ENCODE measurements around the gene ERVW-1. TPM values are rescaled to one million over a fixed set of nuclear protein-coding genes. Genes with fewer than 3 reads are reported as not detected.
"Not testable (repeated sequence)": the region's sequence is repeated elsewhere in the genome, so short reads cannot be mapped to it uniquely, and the experiment has no call there.

The ERVW-1 gene
- total RNA-seq, 1 donor from 2014 or later, result not detected

GRCh38 chr7:92485974-92486373 is 8.2 kb upstream of the ERVW-1 start:
- Mint-ChIP-seq H3K4me3 (no peak overlapping the region), H3K9me3 (no peaks in the 10 kb centered on the region), H3K36me3 (ENCODE audit: low read depth) (peaks cover 17% of the 10 kb centered on the region), H3K27ac (no peak overlapping the region), H3K27me3 (ENCODE audit: insufficient read depth) (no peaks in the 10 kb centered on the region), H3K4me1 (ENCODE audit: low read depth) (no peaks in the 10 kb centered on the region)
- intact Hi-C loops (cut with micrococcal nuclease), result no loop called here
- DNase-seq (ENCODE audit: low spot score), result no peak

DNA sequence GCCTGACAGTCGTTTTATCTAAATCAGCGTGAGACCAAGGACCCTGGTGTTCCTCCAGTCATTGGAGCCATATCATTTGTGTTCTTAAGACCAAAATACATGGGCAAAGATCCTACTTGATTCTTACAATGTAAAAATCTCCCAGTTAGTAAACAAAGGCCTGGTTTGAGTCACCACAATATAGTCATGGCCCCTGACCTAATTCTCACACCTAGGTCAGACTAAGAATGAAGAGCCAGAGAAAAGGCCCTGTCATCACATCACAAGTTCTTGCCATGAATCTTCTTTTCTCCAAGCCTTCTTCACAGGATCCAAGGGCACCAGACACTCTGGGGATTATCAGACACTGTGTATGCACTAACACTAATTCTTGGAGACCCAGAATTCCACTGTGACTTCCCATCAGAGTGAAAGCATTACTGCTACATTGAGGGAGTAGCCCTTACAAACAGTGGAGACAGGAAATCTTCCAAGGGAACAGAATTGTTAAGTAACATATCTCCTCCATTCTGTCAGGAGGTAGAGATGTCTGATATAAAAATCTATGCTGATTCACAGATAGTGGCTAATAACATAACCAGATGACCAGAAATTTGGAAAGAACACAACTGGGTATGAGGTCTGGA is 7.6 kb upstream of the ERVW-1 start:
- intact Hi-C loops (cut with micrococcal nuclease), result no loop called here
- no peaks in the 10 kb centered on the region for H3K4me1 Mint-ChIP-seq (ENCODE audit: low read depth)
- no peaks in the 10 kb centered on the region for H3K27me3 Mint-ChIP-seq (ENCODE audit: insufficient read depth)
- no peak for DNase-seq (ENCODE audit: low spot score)
- no peak overlapping the region for H3K27ac Mint-ChIP-seq
- peaks cover 14% of the 10 kb centered on the region for H3K36me3 Mint-ChIP-seq (ENCODE audit: low read depth)
- H3K9me3 Mint-ChIP-seq, result no peaks in the 10 kb centered on the region
- H3K4me3 Mint-ChIP-seq, result no peak overlapping the region

DNA sequence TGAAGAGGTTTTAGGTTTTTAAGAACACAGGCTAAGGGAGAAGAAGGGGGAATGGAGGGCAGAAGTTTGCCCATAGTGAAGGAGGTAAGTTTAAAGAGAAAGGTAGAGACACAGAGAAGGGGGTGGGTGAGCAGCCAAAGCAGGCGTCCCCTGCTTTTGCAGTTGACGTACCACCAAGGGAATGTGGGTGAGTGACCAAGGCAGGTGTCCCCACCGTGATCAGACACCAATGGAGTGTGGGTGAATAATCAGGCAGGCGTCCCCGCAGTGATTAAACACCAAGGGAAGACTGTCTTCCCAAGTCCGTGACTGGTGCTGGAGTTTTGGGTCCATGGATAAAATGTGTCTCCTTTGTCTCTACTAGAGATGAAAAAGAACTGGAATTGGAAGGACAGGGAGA is 6.5 kb upstream of the ERVW-1 start:
- H3K27ac Mint-ChIP-seq; H3K36me3 Mint-ChIP-seq (ENCODE audit: low read depth); intact Hi-C loops (cut with micrococcal nuclease): not testable (repeated sequence)

GRCh38 chr7:92483624-92484023 is 5.9 kb upstream of the ERVW-1 start:
- intact Hi-C loops (cut with micrococcal nuclease), result not testable (repeated sequence)

More for the DNA sequence above, 6.5 kb upstream of the ERVW-1 start:
- DNase-seq (ENCODE audit: low spot score); H3K27me3 Mint-ChIP-seq (ENCODE audit: insufficient read depth); H3K4me1 Mint-ChIP-seq (ENCODE audit: low read depth); H3K4me3 Mint-ChIP-seq; H3K9me3 Mint-ChIP-seq: not testable (repeated sequence)

DNA sequence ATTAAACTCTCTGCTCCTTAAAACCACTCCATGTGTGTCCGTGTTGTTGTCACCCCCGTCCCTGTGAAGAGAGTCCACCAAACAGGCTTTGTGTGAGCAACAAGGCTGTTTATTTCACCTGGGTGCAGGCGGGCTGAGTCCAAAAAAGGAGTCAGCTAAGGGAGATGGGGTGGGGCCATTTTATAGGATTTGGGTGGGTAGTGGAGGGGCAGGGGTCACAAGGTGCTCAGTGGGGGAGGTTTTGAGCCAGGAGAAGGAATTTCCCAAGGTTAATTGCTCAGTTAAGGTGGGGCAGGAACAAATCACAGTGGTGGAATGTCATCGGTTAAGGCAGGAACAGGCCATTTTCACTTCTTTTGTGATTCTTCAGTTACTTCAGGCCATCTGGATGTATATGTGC is 1.4 kb upstream of the ERVW-1 start:
- H3K4me3 Mint-ChIP-seq; H3K27me3 Mint-ChIP-seq (ENCODE audit: insufficient read depth); H3K9me3 Mint-ChIP-seq; DNase-seq (ENCODE audit: low spot score); H3K27ac Mint-ChIP-seq; intact Hi-C loops (cut with micrococcal nuclease); H3K36me3 Mint-ChIP-seq (ENCODE audit: low read depth); H3K4me1 Mint-ChIP-seq (ENCODE audit: low read depth): not testable (repeated sequence)

More at GRCh38 chr7:92483624-92484023, 5.9 kb upstream of the ERVW-1 start:
- not testable (repeated sequence) for H3K27me3 Mint-ChIP-seq (ENCODE audit: insufficient read depth); H3K4me1 Mint-ChIP-seq (ENCODE audit: low read depth); H3K9me3 Mint-ChIP-seq; DNase-seq (ENCODE audit: low spot score); H3K36me3 Mint-ChIP-seq (ENCODE audit: low read depth); H3K27ac Mint-ChIP-seq; H3K4me3 Mint-ChIP-seq

DNA sequence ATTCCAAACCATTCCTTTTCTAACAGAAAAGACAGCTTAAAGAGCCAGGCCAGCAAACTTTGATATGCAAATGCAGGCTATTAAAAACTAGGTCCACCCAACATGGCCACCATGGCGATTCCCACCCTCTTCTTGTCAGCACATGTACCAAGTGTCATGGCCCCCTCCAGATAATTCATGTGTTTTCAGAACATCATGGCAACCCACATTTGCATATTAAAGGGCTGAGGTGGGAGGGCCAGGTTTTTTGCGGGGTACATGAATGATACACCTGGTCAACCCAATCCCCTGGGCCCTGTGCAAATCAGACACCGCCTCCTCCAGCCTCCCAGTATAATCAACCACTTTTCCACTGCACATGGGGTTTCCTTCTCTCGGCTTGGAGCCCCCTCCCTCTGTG is 965 bp upstream of the ERVW-1 start:
- intact Hi-C loops (cut with micrococcal nuclease), result no loop called here
- H3K27me3 Mint-ChIP-seq (ENCODE audit: insufficient read depth), result no peaks in the 10 kb centered on the region
- DNase-seq (ENCODE audit: low spot score), result no peak
- no peak overlapping the region for H3K27ac Mint-ChIP-seq
- H3K36me3 Mint-ChIP-seq (ENCODE audit: low read depth), result no peaks in the 10 kb centered on the region
- no peaks in the 10 kb centered on the region for H3K9me3 Mint-ChIP-seq
- no peaks in the 10 kb centered on the region for H3K4me1 Mint-ChIP-seq (ENCODE audit: low read depth)
- H3K4me3 Mint-ChIP-seq, result no peak overlapping the region

DNA sequence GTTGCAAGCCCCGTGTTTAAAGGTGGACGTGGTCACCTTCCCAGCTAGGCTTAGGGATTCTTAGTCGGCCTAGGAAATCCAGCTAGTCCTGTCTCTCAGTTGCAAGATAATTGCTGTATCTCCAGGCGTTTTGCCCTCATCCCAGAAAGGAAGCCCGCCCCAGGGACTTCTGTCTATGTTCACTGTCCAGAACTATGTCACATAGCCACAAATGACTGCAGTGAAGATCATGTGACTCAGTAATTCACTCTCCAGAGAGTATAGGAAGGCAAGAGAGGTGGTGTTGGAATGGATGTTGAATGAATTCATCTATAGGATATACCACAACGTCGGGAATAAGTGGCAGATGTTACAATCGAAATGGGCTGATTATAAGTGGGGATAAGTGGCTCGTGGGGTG is 349 bp upstream of the ERVW-1 start:
- H3K4me3 Mint-ChIP-seq, result no peak overlapping the region
- H3K4me1 Mint-ChIP-seq (ENCODE audit: low read depth), result no peaks in the 10 kb centered on the region
- DNase-seq (ENCODE audit: low spot score), result no peak
- H3K27ac Mint-ChIP-seq, result no peak overlapping the region
- H3K27me3 Mint-ChIP-seq (ENCODE audit: insufficient read depth), result no peaks in the 10 kb centered on the region
- intact Hi-C loops (cut with micrococcal nuclease), result no loop called here
- no peaks in the 10 kb centered on the region for H3K36me3 Mint-ChIP-seq (ENCODE audit: low read depth)
- H3K9me3 Mint-ChIP-seq, result no peaks in the 10 kb centered on the region

DNA sequence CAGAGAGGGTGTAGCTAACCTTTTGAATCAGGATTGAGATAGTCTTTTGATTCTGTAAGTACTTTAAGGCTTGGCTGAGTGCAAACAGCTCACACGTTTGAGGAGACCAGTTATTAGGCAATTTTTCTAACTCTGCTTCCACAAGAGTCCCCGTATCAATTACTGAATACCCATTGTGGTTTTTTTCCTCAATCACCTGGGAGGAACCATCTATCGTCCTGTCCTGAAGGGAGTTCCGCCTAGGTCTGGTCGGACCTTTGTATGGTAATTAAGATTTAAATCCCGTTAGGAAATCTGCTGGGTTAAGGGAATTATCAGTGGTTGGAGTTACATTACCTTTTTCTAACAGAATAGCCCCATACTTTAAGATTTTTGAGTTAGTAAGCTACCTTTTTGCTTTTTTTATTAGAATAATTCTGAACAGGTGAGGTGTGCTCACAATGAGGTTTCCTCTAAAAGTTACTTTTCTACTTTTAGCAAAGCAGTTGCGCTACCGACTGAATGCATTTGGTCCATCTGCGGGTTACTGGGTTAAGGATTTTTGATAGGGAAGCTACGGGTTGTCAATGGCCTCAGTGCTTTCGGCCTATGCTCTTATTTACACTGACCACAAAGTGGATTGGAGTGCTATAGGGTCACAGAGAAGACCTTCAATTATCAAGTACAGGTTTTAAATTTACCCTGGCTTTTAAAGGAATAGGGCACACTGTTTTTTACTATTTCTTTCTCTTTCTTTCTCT is 1.7 kb downstream of the ERVW-1 start:
- intact Hi-C loops (cut with micrococcal nuclease); DNase-seq (ENCODE audit: low spot score); H3K4me3 Mint-ChIP-seq; H3K27ac Mint-ChIP-seq; H3K27me3 Mint-ChIP-seq (ENCODE audit: insufficient read depth); H3K9me3 Mint-ChIP-seq; H3K4me1 Mint-ChIP-seq (ENCODE audit: low read depth); H3K36me3 Mint-ChIP-seq (ENCODE audit: low read depth): not testable (repeated sequence)

GRCh38 chr7:92475261-92475770 is 2.4 kb downstream of the ERVW-1 start:
- H3K4me1 Mint-ChIP-seq (ENCODE audit: low read depth); H3K4me3 Mint-ChIP-seq; DNase-seq (ENCODE audit: low spot score); H3K9me3 Mint-ChIP-seq; H3K27me3 Mint-ChIP-seq (ENCODE audit: insufficient read depth); H3K36me3 Mint-ChIP-seq (ENCODE audit: low read depth); intact Hi-C loops (cut with micrococcal nuclease); H3K27ac Mint-ChIP-seq: not testable (repeated sequence)

DNA sequence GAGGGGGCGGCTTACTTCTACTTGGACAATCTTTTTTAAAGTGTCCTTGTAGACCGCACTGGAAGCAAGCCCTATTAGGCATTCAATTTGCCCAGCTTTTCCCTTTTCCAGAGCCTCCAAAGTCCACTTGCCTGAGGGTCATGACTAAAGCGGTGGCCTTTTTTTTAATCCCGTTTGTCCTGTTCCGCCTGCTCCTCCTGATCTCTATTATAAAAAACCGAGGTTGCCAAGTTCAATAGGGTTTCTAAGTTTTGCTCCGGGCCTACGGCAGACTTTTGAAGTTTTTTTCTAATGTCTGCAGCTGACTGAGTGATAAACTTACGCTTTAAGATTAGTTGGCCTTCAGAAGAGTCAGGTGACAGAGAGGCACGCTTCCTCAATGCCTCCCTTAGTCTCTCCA is 3.8 kb downstream of the ERVW-1 start:
- H3K4me1 Mint-ChIP-seq (ENCODE audit: low read depth); intact Hi-C loops (cut with micrococcal nuclease); H3K27me3 Mint-ChIP-seq (ENCODE audit: insufficient read depth); DNase-seq (ENCODE audit: low spot score); H3K27ac Mint-ChIP-seq; H3K36me3 Mint-ChIP-seq (ENCODE audit: low read depth); H3K9me3 Mint-ChIP-seq; H3K4me3 Mint-ChIP-seq: not testable (repeated sequence)

DNA sequence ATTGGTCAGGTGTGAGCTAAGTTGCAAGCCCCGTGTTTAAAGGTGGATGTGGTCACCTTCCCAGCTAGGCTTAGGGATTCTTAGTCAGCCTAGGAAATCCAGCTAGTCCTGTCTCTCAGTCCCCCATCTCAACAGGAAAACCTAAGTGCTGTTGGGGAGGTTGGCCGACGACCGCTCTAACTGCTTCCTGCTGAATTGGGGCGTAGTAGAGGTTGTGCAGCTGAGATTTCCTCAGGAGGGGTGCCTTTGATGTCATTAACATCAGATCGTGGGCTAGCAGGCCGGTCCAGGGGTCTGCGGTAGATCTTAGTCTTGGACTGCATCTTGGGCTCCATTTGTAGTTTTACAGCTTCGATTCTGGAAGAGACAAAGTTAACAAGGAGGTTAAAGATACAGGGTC is 9.2 kb downstream of the ERVW-1 start:
- peaks cover 19% of the 10 kb centered on the region for H3K9me3 Mint-ChIP-seq
- H3K4me3 Mint-ChIP-seq; H3K27ac Mint-ChIP-seq; DNase-seq (ENCODE audit: low spot score); H3K27me3 Mint-ChIP-seq (ENCODE audit: insufficient read depth); H3K4me1 Mint-ChIP-seq (ENCODE audit: low read depth); H3K36me3 Mint-ChIP-seq (ENCODE audit: low read depth); intact Hi-C loops (cut with micrococcal nuclease): not testable (repeated sequence)

DNA sequence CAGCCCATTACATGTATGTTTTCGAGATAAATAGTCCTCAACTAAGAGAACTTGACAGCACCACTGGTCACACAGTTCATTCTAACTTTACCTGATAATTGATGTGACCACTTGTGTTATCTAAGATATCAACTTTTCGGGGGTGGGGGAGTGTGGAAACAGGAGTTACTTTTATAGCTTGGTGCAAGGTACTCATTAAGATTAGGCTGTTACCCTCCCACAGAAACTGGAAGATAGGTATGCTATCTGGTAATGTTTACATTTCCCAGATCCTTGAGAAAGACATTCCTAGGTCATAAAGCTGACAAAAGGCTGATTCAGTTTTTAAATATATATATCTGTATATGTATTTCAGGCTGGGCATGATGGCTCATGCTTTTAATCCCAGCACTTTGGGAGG is 11.1 kb downstream of the ERVW-1 start:
- peaks cover 6% of the 10 kb centered on the region for H3K36me3 Mint-ChIP-seq (ENCODE audit: low read depth)
- intact Hi-C loops (cut with micrococcal nuclease), result no loop called here

DNA sequence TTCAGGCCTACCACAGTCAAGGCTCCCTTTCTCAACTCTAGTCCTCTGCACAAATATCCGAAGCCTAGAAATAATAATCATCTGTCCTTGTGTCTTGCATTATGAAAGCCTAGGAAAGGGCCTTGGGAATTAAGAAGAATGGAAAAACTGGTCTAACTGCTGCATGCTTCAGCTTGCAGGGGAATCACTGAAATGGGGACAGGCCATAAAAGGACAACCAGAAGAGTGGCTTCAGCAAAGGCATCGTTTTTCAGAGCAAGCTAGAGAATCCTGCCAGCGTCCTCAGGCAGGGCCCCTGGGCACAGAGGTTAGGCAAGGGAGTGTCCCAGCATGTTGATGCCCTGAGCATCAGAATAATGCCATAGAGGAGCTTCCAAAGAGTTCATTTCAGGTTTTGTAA is 13.2 kb downstream of the ERVW-1 start:
- Mint-ChIP-seq H3K4me1 (ENCODE audit: low read depth) (no peaks in the 10 kb centered on the region), H3K9me3 (peaks cover 18% of the 10 kb centered on the region), H3K27ac (no peak overlapping the region), H3K36me3 (ENCODE audit: low read depth) (peaks cover 7% of the 10 kb centered on the region), H3K27me3 (ENCODE audit: insufficient read depth) (no peaks in the 10 kb centered on the region), H3K4me3 (no peak overlapping the region)
- no peak for DNase-seq (ENCODE audit: low spot score)
- intact Hi-C loops (cut with micrococcal nuclease), result loop anchor here (5.0 kb wide), 1 partner anchor 42 kb away; no protein-coding TSS in a partner anchor

More for the DNA sequence above, 11.1 kb downstream of the ERVW-1 start:
- Mint-ChIP-seq H3K4me1 (ENCODE audit: low read depth) (no peaks in the 10 kb centered on the region), H3K27me3 (ENCODE audit: insufficient read depth) (no peaks in the 10 kb centered on the region), H3K4me3 (no peak overlapping the region), H3K27ac (no peak overlapping the region), H3K9me3 (peaks cover 19% of the 10 kb centered on the region)
- DNase-seq (ENCODE audit: low spot score), result no peak
